Gastrocnemius medialis (tissue), 4 donors: Measurements from ENCODE around the gene GKAP1.
"Not testable (repeated sequence)": the region's sequence is repeated elsewhere in the genome, so short reads cannot be mapped to it uniquely, and the experiment has no call there.

Experiments used
- CTCF ChIP-seq, 5 experiments: fragments of 450-650 bp in 3 of 5; fragments of 200-600 bp in 2 of 5; sonication (generic) in 2 of 5; IDR thresholded peaks in 4 of 5; conservative IDR thresholded peaks in 1 of 5; 1 replicate in 4 of 5; 2 replicates in 1 of 5; pipeline ENCODE4 v1.5.1; 2016 to 2019; ENCODE audit warnings: antibody characterized with exemption in 5 of 5, mild to moderate bottlenecking in 3 of 5, moderate library complexity in 3 of 5
- POLR2A ChIP-seq, 2 donors: fragments of 450-650 bp; IDR thresholded peaks; one replicate each; pipeline ENCODE4 v1.6.1; 2017; ENCODE audit warnings: antibody characterized with exemption in 2 of 2, mild to moderate bottlenecking in 2 of 2, moderate library complexity in 2 of 2

DNA sequence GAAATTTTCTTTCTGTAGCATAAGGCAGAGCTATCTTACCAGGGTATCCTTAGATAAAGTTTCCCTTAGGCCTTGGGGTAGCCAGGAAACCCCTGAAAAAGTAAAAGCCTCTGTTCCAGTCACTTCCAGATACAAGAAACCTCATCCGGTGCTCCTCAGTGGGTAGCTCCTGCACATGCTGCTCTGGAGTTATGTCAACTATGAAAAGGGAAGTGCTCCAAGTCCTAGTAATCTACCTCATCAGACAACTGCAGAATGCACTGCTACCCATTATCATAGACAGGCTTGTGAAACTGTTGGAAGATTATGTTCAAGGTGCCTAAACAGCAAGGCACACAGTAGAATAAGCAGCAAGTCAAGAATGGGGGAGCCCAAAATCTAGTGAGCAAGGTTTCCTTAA is 8.4 kb downstream of the GKAP1 start:
- not testable (repeated sequence) for TF ChIP-seq POLR2A (IDR thresholded peaks at IDR 0.05); CTCF (IDR thresholded peaks at IDR 0.05 in 4 of 5, conservative IDR thresholded peaks at IDR 0.05 in 1 of 5)
